DMS153 (cell line): ENCODE measurements around the gene STX10.

ENCODE experiments used
- DNase-seq: peaks from one replicate; lab custom pipeline; 2025; lab: John Stamatoyannopoulos, UW

STX10 gene

DNA sequence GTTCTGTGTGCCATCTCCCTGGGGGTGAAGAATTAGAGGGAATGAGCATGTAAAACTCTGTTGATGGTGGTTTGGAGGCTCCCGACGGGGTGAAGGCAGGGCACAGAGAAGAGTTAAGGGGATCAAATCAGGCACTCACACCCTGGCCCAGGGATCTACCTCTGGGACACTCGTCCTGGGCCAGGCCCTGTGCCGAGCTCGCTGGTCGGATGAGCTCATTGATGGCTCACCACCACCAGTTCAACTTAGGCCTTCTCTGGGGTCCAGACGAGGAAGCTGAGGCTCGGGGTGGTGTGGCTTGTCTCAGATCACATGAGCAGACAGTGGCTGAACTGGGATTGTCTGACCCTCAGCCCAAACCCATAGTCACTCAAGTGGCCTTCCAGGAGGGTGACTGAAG, 30.5 kb downstream of the STX10 start:
- DNase-seq: no peak

DNA sequence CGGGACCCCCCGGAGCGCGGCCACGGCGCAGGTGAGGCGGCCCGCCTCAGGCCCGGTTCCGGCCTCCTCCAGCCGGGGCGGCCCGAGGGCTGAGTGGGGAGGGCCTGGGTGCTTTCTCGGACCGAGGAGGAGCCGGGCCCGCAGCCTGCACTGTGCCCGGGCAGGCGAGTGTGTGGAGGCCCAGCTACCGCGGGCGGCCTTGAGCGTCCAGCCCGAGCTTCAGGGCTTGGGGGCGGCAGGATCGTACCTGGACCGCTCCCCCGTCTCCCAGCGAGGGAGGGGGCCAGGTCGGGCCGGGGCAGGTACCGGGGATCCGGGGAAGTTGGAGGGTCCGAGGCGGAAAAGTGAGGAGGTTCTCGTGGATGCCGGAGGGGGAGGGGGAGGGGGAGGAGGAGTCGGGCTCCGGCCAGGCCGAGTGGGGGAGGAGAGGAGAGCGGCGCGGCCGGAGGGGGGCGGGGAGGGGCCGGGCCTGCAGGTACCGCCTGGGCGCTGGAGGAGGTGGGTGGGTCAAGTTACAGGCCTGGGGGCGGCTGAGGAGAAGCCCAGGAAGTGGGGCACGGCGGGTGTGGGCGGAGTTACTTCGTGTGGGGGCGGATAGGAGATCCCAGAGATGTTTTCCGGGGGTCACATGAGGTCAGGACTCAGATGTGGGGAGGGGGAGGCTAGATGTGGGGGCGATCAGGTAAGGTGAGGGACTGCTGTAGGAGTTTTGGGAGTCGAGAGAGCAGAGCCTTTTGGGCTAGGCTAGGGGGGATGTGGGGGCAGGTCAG, 31.6 kb downstream of the STX10 start:
- peak; percentile 29 for DNase-seq

- DNase-seq: peak; percentile 79
Observed at GRCh38 chr19:13117772-13118423, 32.3 kb downstream of the STX10 start, which contains the start of gene NACC1. NACC1 (plus strand) TSS chr19:13118264; CDS start chr19:13135208, 16,944 bp downstream.

GRCh38 chr19:13117176-13117771, 32.9 kb downstream of the STX10 start:
- DNase-seq: no peak

- DNase-seq: peak; percentile 84
Observed at GRCh38 chr19:13116282-13117175, 33.6 kb downstream of the STX10 start, which contains the start of gene TRMT1. TRMT1 (minus strand) TSS chr19:13116740; CDS start chr19:13116399, 341 bp downstream.

DNA sequence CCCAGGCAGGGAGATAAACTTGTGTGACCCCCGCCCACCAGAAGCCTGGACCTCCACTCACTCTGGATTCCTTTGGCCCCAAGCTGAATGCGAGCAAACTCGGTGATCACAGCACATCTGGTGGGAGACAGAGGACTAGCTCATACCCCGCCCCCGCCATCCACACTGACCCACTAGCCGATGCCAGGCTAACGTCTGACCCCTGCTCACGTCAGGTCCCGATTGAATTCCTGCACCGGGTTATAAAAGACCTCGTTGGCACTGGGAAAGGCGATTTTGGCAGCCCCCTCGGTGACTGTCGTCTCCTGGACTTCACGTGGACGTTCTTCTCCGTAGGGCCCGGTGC, 34.3 kb downstream of the STX10 start:
- no peak for DNase-seq

- DNase-seq: no peak
Observed at GRCh38 chr19:13112555-13112954, 37.6 kb downstream of the STX10 start.

GRCh38 chr19:13110099-13110610, 40.0 kb downstream of the STX10 start:
- DNase-seq: no peak

DNA sequence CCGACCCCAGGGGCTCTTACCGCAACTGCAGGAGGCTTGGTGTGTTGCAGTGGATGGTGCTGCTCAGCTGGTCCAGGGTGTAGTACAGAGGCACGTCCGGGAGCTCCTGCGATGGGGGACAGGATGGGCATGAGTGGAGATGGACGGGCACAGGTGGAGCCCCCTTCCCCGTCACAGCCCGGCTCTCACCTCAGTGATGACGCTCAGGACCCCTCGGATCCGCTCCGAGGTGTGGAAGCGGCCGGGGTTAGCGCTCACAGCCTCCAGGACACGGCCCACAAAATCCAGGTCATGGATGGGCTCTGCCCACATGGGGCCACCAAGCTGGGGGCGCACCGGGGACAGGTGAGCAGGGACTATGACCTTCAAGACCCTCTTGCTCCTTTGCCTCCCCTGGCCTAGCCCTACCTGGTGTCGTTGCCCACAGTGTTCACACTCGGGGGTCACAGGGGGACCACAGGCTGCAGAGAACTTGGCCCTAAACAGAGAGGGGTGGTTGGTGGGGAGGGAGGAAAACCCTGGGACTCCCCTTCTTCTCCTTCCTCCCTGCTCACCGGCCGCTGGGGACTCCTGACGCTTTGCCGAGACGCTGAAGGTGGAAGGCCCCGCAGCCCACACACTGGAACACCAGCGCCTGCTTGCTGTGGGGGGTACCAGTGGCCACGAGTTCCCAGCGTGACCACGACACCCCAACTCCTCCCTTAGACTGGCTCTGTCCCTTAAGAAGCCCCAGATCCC, 40.6 kb downstream of the STX10 start:
- DNase-seq: no peak

GRCh38 chr19:13104848-13105711, 45.1 kb downstream of the STX10 start:
- no peak for DNase-seq

DNA sequence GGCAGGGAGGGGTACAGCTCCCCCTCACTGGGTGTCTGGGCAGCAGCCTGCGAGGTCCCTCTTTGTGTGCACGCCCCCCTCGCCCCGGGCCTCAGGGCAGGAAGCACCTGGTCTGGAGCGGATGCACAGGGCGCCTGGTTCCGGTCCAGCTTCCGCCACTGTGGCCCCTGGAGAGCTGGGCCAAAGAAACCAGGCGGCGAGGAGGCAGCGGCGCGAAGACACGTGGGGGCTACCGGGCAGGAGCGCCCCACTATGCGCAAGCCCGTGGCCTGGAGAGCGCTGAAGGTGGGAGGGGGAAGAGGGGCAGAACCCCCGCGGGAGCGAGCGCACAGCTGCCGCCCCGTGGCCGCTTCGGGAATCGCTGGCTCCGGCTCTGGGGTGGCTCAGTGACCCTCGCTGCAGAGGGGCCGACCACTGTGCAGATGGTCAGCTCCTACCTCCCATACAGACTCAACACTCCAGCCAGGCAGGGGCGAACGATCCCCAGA, 45.8 kb downstream of the STX10 start:
- DNase-seq: no peak

DNA sequence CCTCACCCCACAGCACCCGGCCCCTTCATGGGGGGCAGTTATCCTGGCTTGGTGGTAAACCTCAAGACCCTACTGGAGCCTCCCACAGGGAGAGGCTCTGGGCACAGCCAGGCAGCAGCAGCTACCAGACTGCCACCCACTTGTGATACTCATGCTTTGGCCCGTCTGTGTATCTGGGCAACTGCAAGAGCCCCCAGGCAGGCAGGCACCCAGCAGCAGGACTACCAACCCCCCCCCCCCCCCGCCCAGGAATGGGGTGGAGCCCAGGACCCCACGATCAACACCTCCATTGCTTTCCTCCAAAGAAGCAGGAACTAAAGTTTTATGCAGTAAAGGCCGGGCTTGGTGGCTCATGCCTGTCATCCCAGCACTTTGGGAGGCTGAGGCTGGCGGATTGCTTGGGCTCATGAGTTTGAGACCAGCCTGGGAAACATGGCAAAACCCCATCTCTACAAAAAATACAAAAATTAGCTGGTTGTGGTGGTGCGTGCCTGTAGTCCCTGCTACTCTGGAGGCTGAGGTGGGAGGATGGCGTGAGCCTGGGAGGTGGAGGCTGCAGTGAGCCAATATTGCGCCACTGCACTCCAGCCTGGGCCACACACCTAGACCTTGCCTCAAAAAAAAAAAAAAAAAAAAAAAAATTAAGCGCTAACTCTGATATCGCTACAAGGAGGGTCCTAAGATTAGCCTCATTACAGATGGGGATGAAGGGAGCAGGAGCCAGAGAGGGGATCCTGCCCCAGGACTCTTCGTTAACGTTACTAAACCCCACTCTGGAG, 46.4 kb downstream of the STX10 start:
- DNase-seq: no peak

DNA sequence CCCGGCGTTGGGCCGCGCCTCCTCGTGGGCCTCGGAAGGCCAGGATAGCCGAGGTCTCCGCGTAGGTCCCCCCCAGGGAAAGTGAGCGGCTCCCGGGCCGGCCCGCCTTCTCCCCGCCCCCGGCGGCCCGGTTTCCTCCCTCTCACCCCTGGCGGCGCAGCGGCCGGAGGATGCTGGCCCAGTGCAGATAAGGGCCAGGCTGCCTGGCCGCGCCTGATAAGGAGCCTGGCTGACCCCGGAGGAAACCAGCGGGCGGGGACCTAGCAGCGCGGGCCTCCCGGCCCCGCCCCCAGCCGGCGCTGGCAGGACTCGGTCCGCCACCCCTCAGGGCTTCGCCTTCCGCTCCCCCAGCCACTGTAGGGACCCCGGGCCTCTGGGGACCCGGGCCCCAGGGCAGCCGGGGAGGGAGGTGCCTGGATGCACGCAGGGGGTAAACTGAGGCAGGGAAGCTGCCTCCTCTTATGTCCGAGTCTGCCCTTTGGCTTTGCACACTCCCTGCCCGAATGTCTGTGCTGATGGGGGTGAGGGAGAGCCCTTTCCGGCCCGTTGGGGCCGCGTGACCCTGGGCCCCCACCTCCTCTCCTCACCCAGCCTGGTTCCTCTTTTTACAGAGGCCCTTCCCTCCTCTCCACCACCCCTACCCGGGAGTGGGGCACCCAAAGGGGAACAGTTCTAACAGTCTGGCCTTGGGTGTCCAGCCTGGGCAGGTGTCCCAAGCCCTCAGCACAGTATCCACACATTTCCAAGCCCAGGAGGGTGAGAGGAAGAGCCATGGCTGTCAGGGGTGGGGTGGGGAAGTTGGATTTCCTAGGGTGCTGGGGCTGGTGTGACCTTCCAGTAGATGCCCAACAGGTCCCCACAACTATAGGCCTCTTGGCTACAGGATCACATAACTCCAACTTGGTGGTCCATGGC, 47.3 kb downstream of the STX10 start, which contains the start of gene LYL1:
Gene LYL1 (minus strand): TSS at position 193 of the 915 bp plus-strand sequence. CDS start 1,687 bp downstream, outside the sequence.
- no peak for DNase-seq

GRCh38 chr19:13102416-13102665, 47.8 kb downstream of the STX10 start:
- no peak for DNase-seq

DNA sequence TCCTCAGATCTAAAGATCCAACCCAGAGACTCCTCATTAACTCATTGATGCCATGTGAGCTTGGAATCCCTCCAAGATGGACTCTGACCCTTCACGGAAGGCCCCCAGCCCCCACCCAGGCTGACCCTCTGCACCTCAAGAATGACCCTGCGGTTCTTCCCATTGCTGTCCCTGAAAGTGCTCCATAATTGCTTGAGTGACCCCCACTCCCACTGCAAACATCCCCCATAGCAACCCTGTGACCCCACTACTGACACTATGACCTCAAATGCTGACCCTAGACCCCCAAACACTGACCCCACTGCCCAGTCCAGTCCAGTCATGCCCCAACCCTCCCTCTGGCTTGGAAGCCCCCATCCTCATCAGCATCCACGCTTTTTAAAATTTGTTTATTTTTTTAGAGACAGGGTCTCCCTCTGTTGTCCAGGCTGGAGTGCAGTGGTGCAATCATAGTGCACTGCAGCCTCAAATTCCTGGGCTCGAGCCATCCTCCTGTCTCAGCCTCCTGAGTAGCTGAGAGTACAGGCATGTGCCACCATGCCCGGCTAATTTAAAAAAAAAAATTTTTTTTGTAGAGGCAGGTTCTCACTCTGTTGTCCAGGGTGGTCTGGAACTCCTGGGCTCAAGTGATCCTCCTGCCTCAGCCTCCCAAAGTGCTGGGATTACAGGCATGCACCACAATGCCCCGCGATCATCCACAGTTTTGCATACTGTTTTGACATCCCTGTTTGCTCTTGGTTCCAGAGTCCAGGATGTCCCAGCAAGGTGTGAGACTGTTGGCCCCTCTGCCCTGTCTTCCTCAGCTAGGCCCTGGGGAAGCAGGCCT, 48.4 kb downstream of the STX10 start:
- no peak for DNase-seq

GRCh38 chr19:13100841-13101589, 49.2 kb downstream of the STX10 start:
- DNase-seq: no peak
